GM23338 (cell line): ENCODE measurements around the gene PHACTR1. TPM values are rescaled to one million over a fixed set of nuclear protein-coding genes. Genes with fewer than 3 reads are reported as not detected.

ENCODE experiments used
- ATAC-seq: fragments of 200-7000 bp; cut with Tn5 transposase; 3 replicates; pipeline ENCODE4 v1.9.1; 2020
- DNase-seq: peaks from one replicate; pipeline ENCODE4 v3.0.0-alpha.2; 2015; ENCODE audit warnings: low spot score
- H2AFZ ChIP-seq: fragments of 200-600 bp; sonication (generic); 2 replicates; pipeline ENCODE4 v1.8.0; 2016; ENCODE audit warnings: antibody characterized with exemption, mild to moderate bottlenecking, moderate library complexity
- H3F3A ChIP-seq: fragments of 200-600 bp; sonication (generic); replicated peaks from 2 replicates; pipeline ENCODE4 v1.8.0; 2017; ENCODE audit warnings: antibody characterized with exemption, mixed run types, low read depth
- H3K27ac ChIP-seq: fragments of 200-600 bp; sonication (generic); 2 replicates; pipeline ENCODE4 v1.6.1; 2016; ENCODE audit warnings: low read depth
- H3K27me3 ChIP-seq: fragments of 200-600 bp; sonication (generic); 2 replicates; pipeline ENCODE4 v1.8.0; 2016; ENCODE audit warnings: mild to moderate bottlenecking, mixed run types, moderate library complexity; ENCODE audit not compliant: insufficient read depth
- H3K36me3 ChIP-seq: fragments of 200-600 bp; sonication (generic); 2 replicates; pipeline ENCODE4 v1.8.0; 2016; ENCODE audit warnings: mild to moderate bottlenecking; ENCODE audit not compliant: insufficient read depth
- H3K4me1 ChIP-seq: fragments of 200-600 bp; sonication (generic); 2 replicates; pipeline ENCODE4 v1.8.0; 2016; ENCODE audit warnings: mild to moderate bottlenecking, moderate library complexity; ENCODE audit not compliant: insufficient read depth
- H3K4me2 ChIP-seq: fragments of 200-600 bp; sonication (generic); 2 replicates; pipeline ENCODE4 v1.7.1; 2017; ENCODE audit warnings: mixed run types
- H3K4me3 ChIP-seq: fragments of 200-600 bp; sonication (generic); 2 replicates; pipeline ENCODE4 v1.6.1; 2016; ENCODE audit warnings: mixed run types
- H3K79me2 ChIP-seq: fragments of 200-600 bp; sonication (generic); replicated peaks from 2 replicates; pipeline ENCODE4 v1.8.0; 2017; ENCODE audit warnings: mild to moderate bottlenecking; ENCODE audit not compliant: insufficient read depth
- H3K9me2 ChIP-seq: fragments of 200-600 bp; sonication (generic); 2 replicates; pipeline ENCODE4 v1.8.0; 2017; ENCODE audit not compliant: insufficient read depth
- H4K20me1 ChIP-seq: fragments of 200-600 bp; sonication (generic); replicated peaks from 2 replicates; pipeline ENCODE4 v1.8.0; 2017; ENCODE audit warnings: mild to moderate bottlenecking; ENCODE audit not compliant: insufficient read depth
- H3K27ac Mint-ChIP-seq: 2 replicates; pipeline ENCODE4 v1.8.0; 2020; ENCODE audit warnings: inconsistent platforms, mild to moderate bottlenecking, moderate library complexity, mixed read lengths
- H3K27me3 Mint-ChIP-seq: 3 replicates; pipeline ENCODE4 v1.8.0; 2022; ENCODE audit warnings: low read depth, mild to moderate bottlenecking, moderate library complexity, mixed read lengths, inconsistent platforms; ENCODE audit not compliant: insufficient read depth, poor library complexity
- H3K36me3 Mint-ChIP-seq: 3 replicates; pipeline ENCODE4 v1.8.0; 2021; ENCODE audit warnings: low read depth, mild to moderate bottlenecking, inconsistent platforms, moderate library complexity, mixed read lengths
- H3K4me1 Mint-ChIP-seq: 3 replicates; pipeline ENCODE4 v1.8.0; 2020; ENCODE audit warnings: mild to moderate bottlenecking, inconsistent platforms, mixed read lengths
- H3K4me3 Mint-ChIP-seq: 3 replicates; pipeline ENCODE4 v1.8.0; 2021; ENCODE audit warnings: moderate library complexity, mild to moderate bottlenecking, inconsistent platforms, mixed read lengths
- H3K9me3 Mint-ChIP-seq: 3 replicates; pipeline ENCODE4 v1.8.0; 2020; ENCODE audit warnings: moderate library complexity, mild to moderate bottlenecking, inconsistent platforms, mixed read lengths
- CREB1 ChIP-seq: fragments of 250-450 bp; sonication (Bioruptor Pico); IDR thresholded peaks from 2 replicates; pipeline ENCODE4 v1.5.0; 2020; ENCODE audit warnings: low read depth, mild to moderate bottlenecking, moderate library complexity
- EZH2 ChIP-seq: fragments of 200-600 bp; sonication (generic); IDR thresholded peaks from one replicate; pipeline ENCODE4 v1.8.0; 2017; ENCODE audit warnings: antibody characterized with exemption, mild to moderate bottlenecking, low read depth; ENCODE audit not compliant: unreplicated experiment
- EZH2phosphoT487 ChIP-seq: fragments of 200-600 bp; sonication (generic); IDR thresholded peaks from one replicate; pipeline ENCODE4 v1.8.1; 2018; ENCODE audit warnings: antibody characterized with exemption; ENCODE audit not compliant: unreplicated experiment
- POLR2AphosphoS5 ChIP-seq: IDR thresholded peaks from 2 replicates; pipeline ENCODE4 v1.6.1; 2016; ENCODE audit warnings: antibody characterized with exemption, low read depth
- ZNF114 ChIP-seq: fragments of 250-450 bp; sonication (Bioruptor Pico); IDR thresholded peaks from 2 replicates; pipeline ENCODE4 v1.5.0; 2020; ENCODE audit warnings: mild to moderate bottlenecking, moderate library complexity
- ZNF331 ChIP-seq: fragments of 250-450 bp; sonication (Bioruptor Pico); IDR thresholded peaks from 2 replicates; pipeline ENCODE4 v1.5.0; 2020; ENCODE audit warnings: low read depth, mild to moderate bottlenecking, moderate library complexity
- polyA plus RNA-seq: library from polyadenylated mRNA; unstranded; fragments of >200 nt; fragmentation: Nextera tagmentation; extraction: Ambion mirVana; gene quantifications from 2 replicates; pipeline ENCODE4 v1.2.1, GENCODE V29; 2016
- total RNA-seq: library from RNA; depleted of rRNA; stranded (reverse); fragments of >200 nt; shearing (Covaris generic); gene quantifications from 2 replicates; pipeline ENCODE4 v1.2.3, GENCODE V29; 2014
- TF ChIP-seq, protein P1 (sequence below): fragments of 250-450 bp; sonication (Bioruptor Pico); IDR thresholded peaks from 2 replicates; pipeline ENCODE4 v1.5.0; 2020; ENCODE audit warnings: mild to moderate bottlenecking, moderate library complexity
- TF ChIP-seq, protein P2 (sequence below): IDR thresholded peaks from one replicate; pipeline ENCODE4 v1.6.1; 2018; ENCODE audit warnings: antibody characterized with exemption; ENCODE audit not compliant: unreplicated experiment

The PHACTR1 gene
- total and polyA plus RNA-seq, 2 experiments from 2014 or later = 5.9 to 19.3 TPM

DNA sequence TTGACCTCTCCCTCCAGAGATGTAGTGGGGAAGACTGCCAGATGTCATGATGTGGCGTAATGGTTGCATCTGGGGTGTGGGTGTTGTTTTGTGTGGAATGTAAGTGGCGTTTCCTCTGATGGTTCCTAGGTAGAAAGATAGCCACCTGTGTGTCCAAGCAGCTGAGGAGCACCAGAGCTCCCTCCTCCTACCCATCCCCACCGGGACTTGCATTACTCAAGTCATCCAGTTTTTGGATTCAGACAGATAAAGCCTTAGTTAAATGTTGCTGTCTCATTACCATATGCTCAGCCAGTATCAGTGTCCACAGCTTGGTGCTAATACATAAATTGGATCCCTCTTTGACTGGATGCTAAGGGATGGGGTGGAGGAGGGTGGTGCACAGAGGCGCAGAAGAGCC, 329.5 kb downstream of the PHACTR1 start (continued):
- TF ChIP-seq, protein P1, sequence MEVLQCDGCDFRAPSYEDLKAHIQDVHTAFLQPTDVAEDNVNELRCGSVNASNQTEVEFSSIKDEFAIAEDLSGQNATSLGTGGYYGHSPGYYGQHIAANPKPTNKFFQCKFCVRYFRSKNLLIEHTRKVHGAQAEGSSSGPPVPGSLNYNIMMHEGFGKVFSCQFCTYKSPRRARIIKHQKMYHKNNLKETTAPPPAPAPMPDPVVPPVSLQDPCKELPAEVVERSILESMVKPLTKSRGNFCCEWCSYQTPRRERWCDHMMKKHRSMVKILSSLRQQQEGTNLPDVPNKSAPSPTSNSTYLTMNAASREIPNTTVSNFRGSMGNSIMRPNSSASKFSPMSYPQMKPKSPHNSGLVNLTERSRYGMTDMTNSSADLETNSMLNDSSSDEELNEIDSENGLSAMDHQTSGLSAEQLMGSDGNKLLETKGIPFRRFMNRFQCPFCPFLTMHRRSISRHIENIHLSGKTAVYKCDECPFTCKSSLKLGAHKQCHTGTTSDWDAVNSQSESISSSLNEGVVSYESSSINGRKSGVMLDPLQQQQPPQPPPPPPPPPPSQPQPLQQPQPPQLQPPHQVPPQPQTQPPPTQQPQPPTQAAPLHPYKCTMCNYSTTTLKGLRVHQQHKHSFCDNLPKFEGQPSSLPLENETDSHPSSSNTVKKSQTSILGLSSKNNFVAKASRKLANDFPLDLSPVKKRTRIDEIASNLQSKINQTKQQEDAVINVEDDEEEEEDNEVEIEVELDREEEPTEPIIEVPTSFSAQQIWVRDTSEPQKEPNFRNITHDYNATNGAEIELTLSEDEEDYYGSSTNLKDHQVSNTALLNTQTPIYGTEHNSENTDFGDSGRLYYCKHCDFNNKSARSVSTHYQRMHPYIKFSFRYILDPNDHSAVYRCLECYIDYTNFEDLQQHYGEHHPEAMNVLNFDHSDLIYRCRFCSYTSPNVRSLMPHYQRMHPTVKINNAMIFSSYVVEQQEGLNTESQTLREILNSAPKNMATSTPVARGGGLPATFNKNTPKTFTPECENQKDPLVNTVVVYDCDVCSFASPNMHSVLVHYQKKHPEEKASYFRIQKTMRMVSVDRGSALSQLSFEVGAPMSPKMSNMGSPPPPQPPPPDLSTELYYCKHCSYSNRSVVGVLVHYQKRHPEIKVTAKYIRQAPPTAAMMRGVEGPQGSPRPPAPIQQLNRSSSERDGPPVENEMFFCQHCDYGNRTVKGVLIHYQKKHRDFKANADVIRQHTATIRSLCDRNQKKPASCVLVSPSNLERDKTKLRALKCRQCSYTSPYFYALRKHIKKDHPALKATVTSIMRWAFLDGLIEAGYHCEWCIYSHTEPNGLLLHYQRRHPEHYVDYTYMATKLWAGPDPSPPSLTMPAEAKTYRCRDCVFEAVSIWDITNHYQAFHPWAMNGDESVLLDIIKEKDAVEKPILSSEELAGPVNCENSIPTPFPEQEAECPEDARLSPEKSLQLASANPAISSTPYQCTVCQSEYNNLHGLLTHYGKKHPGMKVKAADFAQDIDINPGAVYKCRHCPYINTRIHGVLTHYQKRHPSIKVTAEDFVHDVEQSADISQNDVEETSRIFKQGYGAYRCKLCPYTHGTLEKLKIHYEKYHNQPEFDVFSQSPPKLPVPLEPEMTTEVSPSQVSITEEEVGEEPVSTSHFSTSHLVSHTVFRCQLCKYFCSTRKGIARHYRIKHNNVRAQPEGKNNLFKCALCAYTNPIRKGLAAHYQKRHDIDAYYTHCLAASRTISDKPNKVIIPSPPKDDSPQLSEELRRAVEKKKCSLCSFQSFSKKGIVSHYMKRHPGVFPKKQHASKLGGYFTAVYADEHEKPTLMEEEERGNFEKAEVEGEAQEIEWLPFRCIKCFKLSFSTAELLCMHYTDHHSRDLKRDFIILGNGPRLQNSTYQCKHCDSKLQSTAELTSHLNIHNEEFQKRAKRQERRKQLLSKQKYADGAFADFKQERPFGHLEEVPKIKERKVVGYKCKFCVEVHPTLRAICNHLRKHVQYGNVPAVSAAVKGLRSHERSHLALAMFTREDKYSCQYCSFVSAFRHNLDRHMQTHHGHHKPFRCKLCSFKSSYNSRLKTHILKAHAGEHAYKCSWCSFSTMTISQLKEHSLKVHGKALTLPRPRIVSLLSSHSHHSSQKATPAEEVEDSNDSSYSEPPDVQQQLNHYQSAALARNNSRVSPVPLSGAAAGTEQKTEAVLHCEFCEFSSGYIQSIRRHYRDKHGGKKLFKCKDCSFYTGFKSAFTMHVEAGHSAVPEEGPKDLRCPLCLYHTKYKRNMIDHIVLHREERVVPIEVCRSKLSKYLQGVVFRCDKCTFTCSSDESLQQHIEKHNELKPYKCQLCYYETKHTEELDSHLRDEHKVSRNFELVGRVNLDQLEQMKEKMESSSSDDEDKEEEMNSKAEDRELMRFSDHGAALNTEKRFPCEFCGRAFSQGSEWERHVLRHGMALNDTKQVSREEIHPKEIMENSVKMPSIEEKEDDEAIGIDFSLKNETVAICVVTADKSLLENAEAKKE (CRISPR knock-in tag) = no peak
- TF ChIP-seq, protein P2, sequence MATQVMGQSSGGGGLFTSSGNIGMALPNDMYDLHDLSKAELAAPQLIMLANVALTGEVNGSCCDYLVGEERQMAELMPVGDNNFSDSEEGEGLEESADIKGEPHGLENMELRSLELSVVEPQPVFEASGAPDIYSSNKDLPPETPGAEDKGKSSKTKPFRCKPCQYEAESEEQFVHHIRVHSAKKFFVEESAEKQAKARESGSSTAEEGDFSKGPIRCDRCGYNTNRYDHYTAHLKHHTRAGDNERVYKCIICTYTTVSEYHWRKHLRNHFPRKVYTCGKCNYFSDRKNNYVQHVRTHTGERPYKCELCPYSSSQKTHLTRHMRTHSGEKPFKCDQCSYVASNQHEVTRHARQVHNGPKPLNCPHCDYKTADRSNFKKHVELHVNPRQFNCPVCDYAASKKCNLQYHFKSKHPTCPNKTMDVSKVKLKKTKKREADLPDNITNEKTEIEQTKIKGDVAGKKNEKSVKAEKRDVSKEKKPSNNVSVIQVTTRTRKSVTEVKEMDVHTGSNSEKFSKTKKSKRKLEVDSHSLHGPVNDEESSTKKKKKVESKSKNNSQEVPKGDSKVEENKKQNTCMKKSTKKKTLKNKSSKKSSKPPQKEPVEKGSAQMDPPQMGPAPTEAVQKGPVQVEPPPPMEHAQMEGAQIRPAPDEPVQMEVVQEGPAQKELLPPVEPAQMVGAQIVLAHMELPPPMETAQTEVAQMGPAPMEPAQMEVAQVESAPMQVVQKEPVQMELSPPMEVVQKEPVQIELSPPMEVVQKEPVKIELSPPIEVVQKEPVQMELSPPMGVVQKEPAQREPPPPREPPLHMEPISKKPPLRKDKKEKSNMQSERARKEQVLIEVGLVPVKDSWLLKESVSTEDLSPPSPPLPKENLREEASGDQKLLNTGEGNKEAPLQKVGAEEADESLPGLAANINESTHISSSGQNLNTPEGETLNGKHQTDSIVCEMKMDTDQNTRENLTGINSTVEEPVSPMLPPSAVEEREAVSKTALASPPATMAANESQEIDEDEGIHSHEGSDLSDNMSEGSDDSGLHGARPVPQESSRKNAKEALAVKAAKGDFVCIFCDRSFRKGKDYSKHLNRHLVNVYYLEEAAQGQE = no peak
- TF ChIP-seq EZH2phosphoT487 (no peak), CREB1 (CRISPR knock-in tag) (no peak), POLR2AphosphoS5 (no peak), ZNF114 (CRISPR knock-in tag) (no peak)

DNA sequence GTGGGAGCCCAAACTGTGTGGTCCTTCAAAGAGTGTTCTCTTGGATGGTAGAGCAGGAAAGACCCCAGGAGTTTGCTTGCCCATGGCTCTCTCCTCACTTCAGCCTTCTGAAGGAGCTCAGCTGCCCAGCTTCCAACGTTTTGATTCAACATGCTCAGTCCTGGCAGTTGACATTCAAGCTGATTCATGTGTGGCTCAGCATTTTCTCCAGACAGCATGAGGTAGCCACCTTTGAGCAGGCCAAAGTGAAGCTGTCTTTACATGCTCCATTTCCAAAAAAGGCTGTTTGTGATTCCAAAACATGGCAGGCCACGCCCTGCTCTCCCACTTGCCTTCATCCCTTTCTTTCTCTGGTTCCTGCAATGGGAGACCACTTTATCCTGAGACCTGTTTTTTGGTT, 331.5 kb downstream of the PHACTR1 start:
- no peak overlapping the region for H3K27ac Mint-ChIP-seq

More for the DNA sequence above, 331.5 kb downstream of the PHACTR1 start:
- Histone ChIP-seq H3K36me3 (no peaks in the 10 kb centered on the region), H3K27ac (no peak overlapping the region), H3K27me3 (no peaks in the 10 kb centered on the region), H4K20me1 (no peaks in the 10 kb centered on the region), H3F3A (no peaks in the 10 kb centered on the region), H3K4me3 (no peak overlapping the region), H3K4me1 (no peaks in the 10 kb centered on the region), H3K4me2 (no peak overlapping the region), H3K9me2 (peaks cover 7% of the 10 kb centered on the region; the same call in 1 of the 2 replicates), H3K79me2 (no peaks in the 10 kb centered on the region), H2AFZ (no peak overlapping the region)
- TF ChIP-seq ZNF331 (CRISPR knock-in tag) = no peak
- no peak for TF ChIP-seq EZH2
- Mint-ChIP-seq H3K4me3 (no peak overlapping the region), H3K9me3 (no peaks in the 10 kb centered on the region), H3K27me3 (no peaks in the 10 kb centered on the region), H3K4me1 (peaks cover 5% of the 10 kb centered on the region), H3K36me3 (no peaks in the 10 kb centered on the region)
- no peak for DNase-seq
- no peak for ATAC-seq
